Peyer's patch (tissue), 4 donors: ENCODE results near the gene KIAA0586.

Source experiments
- POLR2A ChIP-seq, 2 donors: fragments of 450-650 bp; IDR thresholded peaks; one replicate each; pipeline ENCODE4 v1.5.1; 2017; ENCODE audit warnings: antibody characterized with exemption in 2 of 2, mild to moderate bottlenecking in 2 of 2, moderate library complexity in 2 of 2
- TF ChIP-seq, protein P1 (sequence below), 6 experiments: fragments of 450-650 bp in 4 of 6; fragments of 200-600 bp in 2 of 6; sonication (generic) in 1 of 6; IDR thresholded peaks; one replicate each; pipeline ENCODE4 v1.5.1; 2017 to 2019; ENCODE audit warnings: antibody characterized with exemption in 6 of 6, mild to moderate bottlenecking in 3 of 6, moderate library complexity in 1 of 6

DNA sequence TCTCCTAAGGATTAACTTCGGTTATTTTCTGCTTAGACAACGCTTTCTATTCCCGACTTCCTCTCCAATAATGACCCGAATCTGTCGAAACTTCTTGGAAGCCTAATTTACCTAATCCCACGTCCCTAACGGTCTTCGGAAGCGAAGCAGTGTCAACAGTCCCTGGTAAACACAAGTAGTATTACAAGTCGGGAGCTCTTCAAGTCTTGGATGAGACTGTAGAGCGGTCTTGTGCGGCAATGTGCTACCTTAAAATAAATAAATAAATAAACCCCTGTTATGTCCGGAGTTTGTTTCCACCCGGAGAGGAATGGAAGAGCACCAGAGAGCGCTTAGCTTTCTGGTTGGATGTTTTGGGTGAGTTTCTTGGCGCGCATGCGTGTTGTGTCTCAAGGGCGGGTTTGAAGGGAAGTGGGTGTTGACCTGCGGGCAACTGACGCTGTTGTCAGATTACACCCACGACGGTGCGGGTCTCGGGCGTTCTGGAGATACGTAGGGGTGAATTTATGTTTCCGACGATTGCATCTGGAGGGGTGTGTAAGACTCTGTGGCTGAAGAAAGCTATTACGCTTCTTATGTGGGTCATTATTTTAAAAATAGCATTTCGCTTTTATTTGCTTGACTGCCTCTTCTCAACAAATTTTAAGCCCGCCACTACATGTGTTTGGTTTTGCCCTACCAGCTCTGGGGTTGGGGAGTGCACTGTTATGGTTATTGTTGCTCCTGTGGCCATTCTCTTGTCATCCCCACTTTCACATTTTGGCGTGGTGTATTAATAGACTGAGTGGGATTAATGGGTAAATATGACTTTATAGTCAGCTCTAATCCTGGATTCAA is at the start of gene KIAA0586, which contains the start of gene TIMM9:
- TF ChIP-seq, protein P1, sequence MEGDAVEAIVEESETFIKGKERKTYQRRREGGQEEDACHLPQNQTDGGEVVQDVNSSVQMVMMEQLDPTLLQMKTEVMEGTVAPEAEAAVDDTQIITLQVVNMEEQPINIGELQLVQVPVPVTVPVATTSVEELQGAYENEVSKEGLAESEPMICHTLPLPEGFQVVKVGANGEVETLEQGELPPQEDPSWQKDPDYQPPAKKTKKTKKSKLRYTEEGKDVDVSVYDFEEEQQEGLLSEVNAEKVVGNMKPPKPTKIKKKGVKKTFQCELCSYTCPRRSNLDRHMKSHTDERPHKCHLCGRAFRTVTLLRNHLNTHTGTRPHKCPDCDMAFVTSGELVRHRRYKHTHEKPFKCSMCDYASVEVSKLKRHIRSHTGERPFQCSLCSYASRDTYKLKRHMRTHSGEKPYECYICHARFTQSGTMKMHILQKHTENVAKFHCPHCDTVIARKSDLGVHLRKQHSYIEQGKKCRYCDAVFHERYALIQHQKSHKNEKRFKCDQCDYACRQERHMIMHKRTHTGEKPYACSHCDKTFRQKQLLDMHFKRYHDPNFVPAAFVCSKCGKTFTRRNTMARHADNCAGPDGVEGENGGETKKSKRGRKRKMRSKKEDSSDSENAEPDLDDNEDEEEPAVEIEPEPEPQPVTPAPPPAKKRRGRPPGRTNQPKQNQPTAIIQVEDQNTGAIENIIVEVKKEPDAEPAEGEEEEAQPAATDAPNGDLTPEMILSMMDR (IDR thresholded peaks at IDR 0.05): peak in 2 of 6 experiments; percentile 4 to 16
- TF ChIP-seq POLR2A (IDR thresholded peaks at IDR 0.05): peak; percentile 65 to 86
